DND-41 (cell line): ENCODE results near the gene ALDOA.
"Not testable (repeated sequence)": the region's sequence is repeated elsewhere in the genome, so short reads cannot be mapped to it uniquely, and the experiment has no call there.

Experiments
- ATAC-seq: fragments of 200-7000 bp; cut with Tn5 transposase; 3 replicates; pipeline ENCODE4 v1.9.1; 2021; ENCODE audit warnings: low read depth; ENCODE audit not compliant: insufficient read depth
- DNase-seq: peaks from one replicate; pipeline ENCODE4 v3.0.0-alpha.2; 2020
- H2AFZ ChIP-seq: 2 replicates; pipeline ENCODE4 v1.6.0; 2012; ENCODE audit warnings: low read depth, low read length
- H3K27ac ChIP-seq: 2 replicates; pipeline ENCODE4 v1.5.1; 2012; ENCODE audit warnings: low read length, inconsistent platforms
- H3K27me3 ChIP-seq: fragments of 200-600 bp; sonication (generic); 2 replicates; pipeline ENCODE4 v1.6.0; 2012; ENCODE audit warnings: low read length, mild to moderate bottlenecking, inconsistent platforms; ENCODE audit not compliant: insufficient read depth, poor library complexity
- H3K36me3 ChIP-seq: 2 replicates; pipeline ENCODE4 v1.5.1; 2012; ENCODE audit warnings: low read length, inconsistent platforms; ENCODE audit not compliant: insufficient read depth
- H3K4me1 ChIP-seq: 2 replicates; pipeline ENCODE4 v1.5.1; 2012; ENCODE audit warnings: mild to moderate bottlenecking, low read length; ENCODE audit not compliant: insufficient read depth
- H3K4me2 ChIP-seq: 2 replicates; pipeline ENCODE4 v1.6.0; 2012; ENCODE audit warnings: mild to moderate bottlenecking, moderate library complexity, low read length, inconsistent platforms; ENCODE audit not compliant: insufficient read depth
- H3K4me3 ChIP-seq, 2 experiments: fragments of 200-600 bp in 1 of 2; shearing (Covaris generic) in 1 of 2; 2 replicates each; pipeline ENCODE4 v1.5.1; 2012 to 2016; ENCODE audit warnings: inconsistent platforms in 2 of 2, low read length in 2 of 2, mild to moderate bottlenecking in 2 of 2, low read depth in 1 of 2, moderate library complexity in 1 of 2
- H3K79me2 ChIP-seq: 2 replicates; pipeline ENCODE4 v1.6.0; 2012; ENCODE audit warnings: low read length, inconsistent platforms; ENCODE audit not compliant: insufficient read depth
- H3K9ac ChIP-seq: 2 replicates; pipeline ENCODE4 v1.6.0; 2012; ENCODE audit warnings: low read depth, mild to moderate bottlenecking, inconsistent platforms, low read length, moderate library complexity
- H3K9me3 ChIP-seq: 2 replicates; pipeline ENCODE4 v1.5.1; 2012; ENCODE audit warnings: low read length, moderate library complexity, mild to moderate bottlenecking, inconsistent platforms; ENCODE audit not compliant: insufficient read depth, severe bottlenecking
- H4K20me1 ChIP-seq: 2 replicates; pipeline ENCODE4 v1.6.0; 2012; ENCODE audit warnings: low read length; ENCODE audit not compliant: insufficient read depth
- CTCF ChIP-seq: IDR thresholded peaks from 2 replicates; pipeline ENCODE4 v1.5.1; 2012; ENCODE audit warnings: borderline replicate concordance, low read length, moderate library complexity, mild to moderate bottlenecking; ENCODE audit not compliant: poor library complexity, severe bottlenecking; ENCODE audit errors: extremely low read depth
- EZH2 ChIP-seq: IDR thresholded peaks from 3 replicates; pipeline ENCODE4 v1.6.1; 2012; ENCODE audit warnings: borderline replicate concordance, low read depth, mild to moderate bottlenecking, moderate library complexity, low read length, inconsistent platforms; ENCODE audit not compliant: severe bottlenecking

The ALDOA gene

GRCh38 chr16:30033270-30033669 is 32.3 kb upstream of the ALDOA start:
- Histone ChIP-seq H3K27ac (no peak overlapping the region), H3K9ac (no peak overlapping the region), H3K36me3 (no peaks in the 10 kb centered on the region), H2AFZ (no peak overlapping the region), H3K79me2 (no peaks in the 10 kb centered on the region), H3K4me3 (no peak overlapping the region), H3K4me2 (no peak overlapping the region), H3K27me3 (no peaks in the 10 kb centered on the region), H3K9me3 (no peaks in the 10 kb centered on the region), H3K4me1 (no peaks in the 10 kb centered on the region), H4K20me1 (peaks cover 5% of the 10 kb centered on the region; the same call in 1 of the 2 replicates)
- DNase-seq (no peak), ATAC-seq (no peak)
- TF ChIP-seq CTCF, result no peak
- no peak for TF ChIP-seq EZH2

- H3K27me3 ChIP-seq, result no peaks in the 10 kb centered on the region
- DNase-seq (no peak), ATAC-seq (no peak)
- TF ChIP-seq EZH2, result no peak
- TF ChIP-seq CTCF, result no peak
- no peak overlapping the region for H3K4me3 ChIP-seq
- H2AFZ ChIP-seq, result no peak overlapping the region
- no peak overlapping the region for H3K9ac ChIP-seq
- no peaks in the 10 kb centered on the region for H3K4me1 ChIP-seq
- no peaks in the 10 kb centered on the region for H3K36me3 ChIP-seq
- no peaks in the 10 kb centered on the region for H3K79me2 ChIP-seq
- H4K20me1 ChIP-seq, result no peaks in the 10 kb centered on the region
- no peak overlapping the region for H3K27ac ChIP-seq
- H3K9me3 ChIP-seq, result no peaks in the 10 kb centered on the region
- no peak overlapping the region for H3K4me2 ChIP-seq
These were observed 25.3 kb upstream of the ALDOA start for GRCh38 chr16:30040221-30040620.

- not testable (repeated sequence) for DNase-seq, H4K20me1 ChIP-seq, H3K4me2 ChIP-seq, H3K9me3 ChIP-seq, H3K27me3 ChIP-seq, ATAC-seq, H2AFZ ChIP-seq, H3K9ac ChIP-seq, H3K4me3 ChIP-seq, H3K27ac ChIP-seq, H3K4me1 ChIP-seq, H3K79me2 ChIP-seq, H3K36me3 ChIP-seq
These were observed 24.9 kb upstream of the ALDOA start for GRCh38 chr16:30040690-30041089.

GRCh38 chr16:30041841-30042240 is 23.7 kb upstream of the ALDOA start:
- Histone ChIP-seq H3K9me3 (no peaks in the 10 kb centered on the region), H4K20me1 (no peaks in the 10 kb centered on the region), H3K27me3 (no peaks in the 10 kb centered on the region), H3K9ac (no peak overlapping the region), H3K4me2 (no peak overlapping the region), H3K4me3 (no peak overlapping the region), H3K27ac (no peak overlapping the region), H3K36me3 (no peaks in the 10 kb centered on the region), H3K4me1 (no peaks in the 10 kb centered on the region), H3K79me2 (no peaks in the 10 kb centered on the region), H2AFZ (no peak overlapping the region)
- TF ChIP-seq EZH2, result no peak
- peak; percentile 43 for TF ChIP-seq CTCF
- ATAC-seq (no peak), DNase-seq (no peak)
